ENCODE results near the gene TPO.

Gene TPO

GRCh38 chr2:1492711-1493430 lies 79.6 kb downstream of the TPO start:
- no peak overlapping the region for H3K4me3 ChIP-seq (replicated peaks in 1 of 2; ENCODE audit: low read depth in 2 of 2, low read length in 2 of 2)
- TF ChIP-seq, protein P1, sequence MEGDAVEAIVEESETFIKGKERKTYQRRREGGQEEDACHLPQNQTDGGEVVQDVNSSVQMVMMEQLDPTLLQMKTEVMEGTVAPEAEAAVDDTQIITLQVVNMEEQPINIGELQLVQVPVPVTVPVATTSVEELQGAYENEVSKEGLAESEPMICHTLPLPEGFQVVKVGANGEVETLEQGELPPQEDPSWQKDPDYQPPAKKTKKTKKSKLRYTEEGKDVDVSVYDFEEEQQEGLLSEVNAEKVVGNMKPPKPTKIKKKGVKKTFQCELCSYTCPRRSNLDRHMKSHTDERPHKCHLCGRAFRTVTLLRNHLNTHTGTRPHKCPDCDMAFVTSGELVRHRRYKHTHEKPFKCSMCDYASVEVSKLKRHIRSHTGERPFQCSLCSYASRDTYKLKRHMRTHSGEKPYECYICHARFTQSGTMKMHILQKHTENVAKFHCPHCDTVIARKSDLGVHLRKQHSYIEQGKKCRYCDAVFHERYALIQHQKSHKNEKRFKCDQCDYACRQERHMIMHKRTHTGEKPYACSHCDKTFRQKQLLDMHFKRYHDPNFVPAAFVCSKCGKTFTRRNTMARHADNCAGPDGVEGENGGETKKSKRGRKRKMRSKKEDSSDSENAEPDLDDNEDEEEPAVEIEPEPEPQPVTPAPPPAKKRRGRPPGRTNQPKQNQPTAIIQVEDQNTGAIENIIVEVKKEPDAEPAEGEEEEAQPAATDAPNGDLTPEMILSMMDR (IDR thresholded peaks at IDR 0.05; ENCODE audit: low read depth, low read length): no peak
- DNase-seq (ENCODE audit: low read depth in 2 of 2): no peak

- TF ChIP-seq, protein P1 (IDR thresholded peaks at IDR 0.05; ENCODE audit: low read depth, low read length): no peak
- no peak overlapping the region for H3K4me3 ChIP-seq (replicated peaks in 1 of 2; ENCODE audit: low read depth in 2 of 2, low read length in 2 of 2)
- DNase-seq (ENCODE audit: low read depth in 2 of 2): no peak
Observed at GRCh38 chr2:1493431-1494126, 80.3 kb downstream of the TPO start.

GRCh38 chr2:1494257-1494656 lies 81.0 kb downstream of the TPO start:
- H3K4me3 ChIP-seq (replicated peaks in 1 of 2; ENCODE audit: low read depth in 2 of 2, low read length in 2 of 2): no peak overlapping the region
- DNase-seq (ENCODE audit: low read depth in 2 of 2): no peak

GRCh38 chr2:1494906-1495305 lies 81.6 kb downstream of the TPO start:
- DNase-seq (ENCODE audit: low read depth in 2 of 2): no peak
- H3K4me3 ChIP-seq (replicated peaks in 1 of 2; ENCODE audit: low read depth in 2 of 2, low read length in 2 of 2): no peak overlapping the region
- TF ChIP-seq, protein P1 (IDR thresholded peaks at IDR 0.05; ENCODE audit: low read depth, low read length): no peak

More at GRCh38 chr2:1494257-1494656, 81.0 kb downstream of the TPO start:
- TF ChIP-seq, protein P1 (IDR thresholded peaks at IDR 0.05; ENCODE audit: low read depth, low read length): no peak

GRCh38 chr2:1495676-1496358 lies 82.6 kb downstream of the TPO start:
- TF ChIP-seq, protein P1 (IDR thresholded peaks at IDR 0.05; ENCODE audit: low read depth, low read length): no peak
- no peak for DNase-seq (ENCODE audit: low read depth in 2 of 2)

GRCh38 chr2:1496359-1496821 lies 83.1 kb downstream of the TPO start:
- no peak overlapping the region for H3K4me3 ChIP-seq (replicated peaks in 1 of 2; ENCODE audit: low read depth in 2 of 2, low read length in 2 of 2)
- TF ChIP-seq, protein P1 (IDR thresholded peaks at IDR 0.05; ENCODE audit: low read depth, low read length): no peak
- DNase-seq (ENCODE audit: low read depth in 2 of 2): no peak

More at GRCh38 chr2:1495676-1496358, 82.6 kb downstream of the TPO start:
- H3K4me3 ChIP-seq (replicated peaks in 1 of 2; ENCODE audit: low read depth in 2 of 2, low read length in 2 of 2): no peak overlapping the region
